ELR (cell line): ENCODE data around the gene NGEF.
A peak's percentile ranks its signal among the peaks of the same experiment; 100 is the strongest.

Experiments used
- DNase-seq: peaks from one replicate; pipeline ENCODE4 v3.0.0-alpha.2; 2015; ENCODE audit warnings: low read depth

NGEF gene

DNA sequence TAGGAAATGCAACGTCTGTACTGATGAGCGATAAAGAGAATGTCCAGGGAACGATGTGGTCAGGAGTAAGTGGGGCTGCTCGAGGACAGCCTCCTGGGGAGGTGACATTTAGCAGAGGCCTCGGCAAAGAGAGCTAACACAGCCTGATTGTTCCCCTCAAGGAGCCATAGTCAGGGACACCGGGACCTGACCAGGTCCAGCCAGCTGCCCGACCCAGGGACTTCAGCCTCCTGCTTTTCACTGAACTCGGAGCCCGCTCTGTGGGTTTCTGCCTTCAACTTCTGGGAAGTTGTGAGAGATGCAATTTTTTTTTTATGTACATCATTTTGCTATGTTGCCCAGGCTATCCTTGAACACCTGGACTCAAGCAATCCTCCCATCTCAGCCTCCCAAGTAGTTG lies 29.5 kb upstream of the NGEF start:
- DNase-seq: no peak

GRCh38 chr2:233041722-233042323 lies 28.8 kb upstream of the NGEF start:
- no peak for DNase-seq

GRCh38 chr2:233040571-233040970 lies 27.5 kb upstream of the NGEF start:
- no peak for DNase-seq

DNA sequence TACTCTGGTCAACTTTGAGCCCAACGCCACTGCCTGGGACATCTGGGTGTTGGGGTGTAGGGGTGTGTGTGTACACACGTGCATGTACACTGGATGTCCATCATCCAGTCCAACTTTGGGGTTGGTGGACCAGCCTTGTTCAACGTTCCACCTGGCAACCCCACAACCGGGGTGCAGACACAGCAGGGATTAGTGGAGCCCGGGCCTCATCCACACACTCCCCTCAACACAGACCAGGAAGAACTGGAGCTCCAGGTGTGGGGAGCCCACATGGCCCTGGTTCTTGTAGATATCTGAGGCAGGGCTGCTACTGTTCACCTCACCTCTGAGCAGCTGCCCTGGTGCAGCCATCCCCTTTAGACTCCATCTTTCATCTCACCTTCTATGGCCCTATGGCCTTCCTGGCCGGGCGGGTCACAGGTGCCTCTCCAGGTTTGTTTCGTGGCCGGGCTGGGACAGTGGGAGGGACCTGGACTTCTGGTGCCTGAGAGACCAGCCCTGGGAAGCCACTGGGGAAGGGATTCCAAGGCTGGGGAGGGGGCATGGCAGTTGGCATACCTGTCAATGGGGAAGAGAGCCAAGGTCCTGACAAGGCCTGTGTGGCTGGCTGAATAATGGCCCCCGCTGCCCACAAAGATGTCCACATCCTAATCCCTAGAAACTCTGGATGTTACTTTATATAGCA lies 26.9 kb upstream of the NGEF start:
- no peak for DNase-seq

- no peak for DNase-seq
These were observed 26.3 kb upstream of the NGEF start for GRCh38 chr2:233039212-233039845.

DNA sequence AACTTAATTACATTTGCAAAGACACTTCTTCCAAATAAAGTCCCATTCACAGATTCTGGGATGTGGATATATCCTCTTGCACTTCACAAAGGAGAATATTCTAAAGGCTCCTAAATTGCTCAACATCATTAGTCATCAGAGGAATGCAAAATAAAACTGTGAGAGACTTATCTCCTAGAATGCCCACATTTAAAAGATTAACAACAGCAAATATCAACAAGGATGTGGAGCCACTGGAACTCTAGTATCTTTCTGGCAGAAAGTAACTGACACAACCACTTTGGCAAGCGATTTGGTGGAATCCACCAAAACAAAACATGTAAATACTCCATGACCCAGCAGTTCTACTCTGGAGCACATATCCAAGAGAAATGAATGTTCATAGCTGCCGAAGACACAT lies 24.0 kb upstream of the NGEF start:
- peak; percentile 67 for DNase-seq

GRCh38 chr2:233036162-233036838 lies 23.2 kb upstream of the NGEF start:
- no peak for DNase-seq

DNA sequence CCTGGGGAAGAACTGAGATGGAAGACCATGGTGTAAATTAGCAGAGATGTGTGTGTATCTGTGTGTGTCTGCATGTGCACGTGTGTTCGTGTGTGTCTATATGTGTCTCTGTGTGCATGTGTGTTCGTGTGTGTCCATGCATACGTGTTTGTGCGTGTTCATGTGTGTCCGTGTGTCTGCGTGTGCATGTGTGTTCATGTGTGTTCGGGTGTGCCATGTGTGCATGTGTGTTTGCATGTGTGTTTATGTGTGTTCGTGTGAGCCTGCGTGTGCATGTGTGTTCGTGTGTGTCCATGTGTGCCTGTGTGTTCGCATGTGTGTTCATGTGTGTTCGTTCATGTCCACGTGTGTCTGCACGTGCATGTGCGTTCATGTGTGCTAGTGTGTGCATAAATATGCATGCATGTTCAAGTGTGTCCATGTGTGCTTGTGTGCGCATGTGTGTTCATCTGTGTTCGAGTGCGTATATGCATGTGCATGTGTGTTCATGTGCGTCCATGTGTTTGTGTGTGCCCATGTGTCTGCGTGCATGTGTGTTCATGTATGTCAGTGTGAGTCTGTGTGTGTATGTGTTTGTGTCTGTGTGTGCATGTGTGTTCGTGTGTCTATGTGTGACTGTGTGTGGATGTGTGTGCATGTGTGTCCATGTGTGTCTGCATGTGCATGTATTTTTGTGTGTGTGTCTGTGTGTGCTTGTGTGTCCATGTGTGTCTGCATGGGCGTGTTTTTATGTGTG lies 22.5 kb upstream of the NGEF start:
- no peak for DNase-seq

DNA sequence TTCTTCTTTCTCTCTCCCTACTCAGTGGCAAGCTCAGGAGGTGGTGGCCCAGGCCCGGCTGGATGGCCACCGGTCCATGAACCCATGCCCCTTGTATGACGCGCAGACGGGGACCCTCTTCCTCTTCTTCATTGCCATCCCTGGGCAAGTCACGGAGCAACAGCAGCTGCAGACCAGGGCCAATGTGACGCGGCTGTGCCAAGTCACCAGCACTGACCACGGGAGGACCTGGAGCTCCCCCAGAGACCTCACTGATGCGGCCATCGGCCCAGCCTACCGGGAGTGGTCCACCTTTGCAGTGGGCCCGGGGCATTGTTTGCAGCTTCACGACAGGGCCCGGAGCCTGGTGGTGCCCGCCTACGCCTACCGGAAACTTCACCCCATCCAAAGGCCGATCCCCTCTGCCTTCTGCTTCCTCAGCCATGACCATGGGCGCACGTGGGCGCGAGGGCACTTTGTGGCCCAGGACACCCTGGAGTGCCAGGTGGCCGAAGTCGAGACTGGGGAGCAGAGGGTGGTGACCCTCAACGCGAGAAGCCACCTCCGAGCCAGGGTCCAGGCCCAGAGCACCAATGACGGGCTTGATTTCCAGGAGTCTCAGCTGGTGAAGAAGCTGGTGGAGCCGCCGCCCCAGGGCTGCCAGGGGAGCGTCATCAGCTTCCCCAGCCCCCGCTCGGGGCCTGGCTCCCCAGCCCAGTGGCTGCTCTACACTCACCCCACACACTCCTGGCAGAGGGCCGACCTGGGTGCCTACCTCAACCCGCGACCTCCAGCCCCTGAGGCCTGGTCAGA lies 21.2 kb upstream of the NGEF start:
- no peak for DNase-seq

DNA sequence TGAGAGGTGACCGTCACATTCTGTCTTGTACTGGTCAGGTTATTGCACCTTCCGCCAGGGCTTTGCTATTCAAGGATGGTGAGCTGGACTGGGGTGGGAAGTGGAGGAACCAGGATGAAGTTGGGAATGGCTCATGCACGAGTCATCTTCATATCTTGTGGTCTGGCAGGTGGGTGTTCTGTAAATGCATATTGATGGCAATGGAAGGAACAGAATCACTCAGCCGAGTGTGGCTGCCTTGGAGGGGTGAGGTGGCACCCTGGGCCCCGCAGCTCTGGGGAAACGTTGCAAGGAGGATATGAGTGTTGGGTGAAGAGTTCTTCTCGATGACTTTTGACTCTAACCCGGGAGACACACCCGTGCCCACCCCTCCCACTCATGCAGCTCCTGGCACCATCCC lies 20.6 kb upstream of the NGEF start:
- DNase-seq: peak; percentile 92

GRCh38 chr2:233032551-233033320 lies 19.7 kb upstream of the NGEF start, which contains the start of gene NEU2:
Gene NEU2, plus strand, starts transcription at chr2:233032672. Its CDS starts 0 bp downstream, at chr2:233032672.
- DNase-seq: peak; percentile 65

GRCh38 chr2:233031556-233032500 lies 18.8 kb upstream of the NGEF start:
- DNase-seq: no peak

DNA sequence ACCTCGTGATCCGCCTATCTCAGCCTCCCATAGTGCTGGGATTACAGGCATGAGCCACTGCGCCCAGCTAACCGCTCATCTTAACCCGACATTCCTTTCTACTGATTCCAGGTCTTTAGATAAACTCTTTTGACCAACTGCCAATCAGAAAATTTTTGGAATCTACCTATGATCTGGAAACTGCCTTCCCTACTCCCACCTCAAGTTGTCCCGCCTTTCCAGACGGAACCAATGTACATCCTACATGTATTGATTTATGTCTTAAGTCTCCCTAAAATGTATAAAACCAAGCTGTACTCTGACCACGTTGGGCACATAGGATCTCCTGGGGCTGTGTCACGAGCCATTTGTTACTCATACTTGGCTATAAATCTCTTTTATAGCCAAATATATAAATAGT lies 16.3 kb upstream of the NGEF start:
- peak; percentile 80 for DNase-seq

- peak; percentile 82 for DNase-seq
These were observed 13.2 kb upstream of the NGEF start for GRCh38 chr2:233026198-233026813.

- DNase-seq: no peak
These were observed 12.7 kb upstream of the NGEF start for GRCh38 chr2:233025706-233026105.

DNA sequence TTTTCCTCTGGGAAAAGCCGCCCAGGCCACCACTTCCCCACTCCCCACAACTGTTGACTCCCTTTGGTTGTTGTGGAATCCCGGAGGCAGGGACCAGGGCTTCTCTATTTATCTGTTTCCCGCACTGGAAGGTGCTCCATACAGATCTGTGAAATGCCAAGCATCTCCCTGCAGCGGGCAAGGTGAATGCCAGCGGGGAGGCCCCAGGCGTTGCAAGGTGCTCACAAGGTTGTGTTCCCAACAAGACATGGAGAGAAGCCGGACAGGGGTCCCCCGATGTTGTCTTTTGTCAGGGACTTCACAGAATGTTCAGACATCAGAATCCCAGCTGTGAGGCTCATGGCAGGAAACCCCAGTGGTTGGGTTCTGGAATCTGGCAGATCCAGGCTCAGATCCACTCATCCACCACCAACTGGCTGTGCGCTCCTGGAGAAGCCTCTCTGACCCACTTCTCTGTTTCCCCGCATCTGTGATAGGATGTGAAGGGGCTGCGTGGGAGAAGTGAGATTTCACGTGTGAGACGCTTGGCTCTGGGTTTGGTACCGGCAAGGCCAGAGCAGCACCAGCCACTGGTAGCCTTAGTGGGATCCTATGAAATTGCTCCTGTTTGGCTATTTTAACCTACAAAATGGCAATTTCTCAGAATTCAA lies 10.8 kb upstream of the NGEF start:
- no peak for DNase-seq

DNA sequence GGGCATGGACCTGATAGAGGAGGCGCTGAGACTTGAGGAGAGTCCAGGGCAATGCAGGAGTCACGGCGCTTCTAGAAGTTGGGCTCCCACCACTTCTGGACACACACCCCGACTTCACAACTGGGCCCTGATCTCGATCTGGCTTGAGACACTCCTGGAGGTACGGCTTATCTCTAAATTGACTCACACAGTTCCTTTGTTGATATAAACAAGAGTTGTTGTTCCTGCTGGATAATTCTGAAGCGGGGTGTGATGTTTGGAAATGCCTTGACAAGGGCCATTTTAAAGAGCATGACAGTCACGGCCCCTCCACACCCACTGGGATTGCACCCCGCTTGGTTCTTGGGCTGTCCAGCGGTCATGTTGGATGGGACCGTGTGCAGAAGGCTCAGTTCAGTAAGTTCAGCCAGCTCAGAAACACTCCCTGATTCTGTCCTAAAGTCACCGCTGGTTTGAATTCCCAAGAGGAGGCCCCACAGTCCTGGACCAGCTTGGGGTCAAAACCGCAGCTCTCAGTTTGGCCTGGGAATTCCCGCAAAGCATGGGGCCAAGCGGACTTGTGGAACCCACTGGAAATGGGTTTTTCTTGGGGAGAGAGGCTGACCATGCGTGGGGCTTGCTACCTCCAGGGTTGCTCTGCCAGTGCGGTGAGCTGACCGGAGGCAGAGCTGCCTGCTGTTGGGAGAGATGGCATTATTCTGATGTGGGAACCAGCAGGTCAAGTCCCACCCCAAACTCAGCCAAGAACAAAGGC lies 10.1 kb upstream of the NGEF start:
- no peak for DNase-seq

- DNase-seq: no peak
These were observed 9.5 kb upstream of the NGEF start for GRCh38 chr2:233022561-233022960.
